RPMI7951 (cell line): ENCODE measurements around the gene CEP295NL. TPM values are rescaled to one million over a fixed set of nuclear protein-coding genes. Genes with fewer than 3 reads are reported as not detected.
"Not testable (repeated sequence)": the region's sequence is repeated elsewhere in the genome, so short reads cannot be mapped to it uniquely, and the experiment has no call there.

ENCODE experiments used
- DNase-seq: peaks from one replicate; pipeline ENCODE4 v3.0.0-alpha.2; 2012; ENCODE audit warnings: low read depth
- total RNA-seq: library from RNA; depleted of rRNA; stranded (reverse); fragments of >200 nt; shearing (Covaris generic); gene quantifications from 2 replicates; pipeline ENCODE4 v1.2.3, GENCODE V29; 2014

Gene CEP295NL
- total RNA-seq, 1 experiment from 2014 or later = not detected

- peak; percentile 22 for DNase-seq
These were observed 27.1 kb upstream of the CEP295NL start for GRCh38 chr17:78929908-78930775.

- peak; percentile 77 for DNase-seq
These were observed 22.9 kb upstream of the CEP295NL start for GRCh38 chr17:78925662-78926555.

GRCh38 chr17:78925234-78925633 lies 22.2 kb upstream of the CEP295NL start, which contains the start of gene TIMP2:
TSS of gene TIMP2 (minus strand) at chr17:78925387. CDS start at chr17:78925088, 299 bp downstream.
- DNase-seq = peak; percentile 81

- DNase-seq = peak; percentile 38
These were observed 21.6 kb upstream of the CEP295NL start for GRCh38 chr17:78924481-78925151.

- DNase-seq = peak; percentile 28
These were observed 20.9 kb upstream of the CEP295NL start for GRCh38 chr17:78923660-78924453.

GRCh38 chr17:78922816-78923498 lies 20.0 kb upstream of the CEP295NL start:
- DNase-seq = no peak

- DNase-seq = no peak
These were observed 18.5 kb upstream of the CEP295NL start for GRCh38 chr17:78921437-78921971.

GRCh38 chr17:78920528-78920927 lies 17.5 kb upstream of the CEP295NL start:
- no peak for DNase-seq

- DNase-seq = no peak
These were observed 17.0 kb upstream of the CEP295NL start for GRCh38 chr17:78919861-78920450.

GRCh38 chr17:78918979-78919378 lies 16.0 kb upstream of the CEP295NL start:
- DNase-seq = no peak

GRCh38 chr17:78917451-78918275 lies 14.7 kb upstream of the CEP295NL start:
- DNase-seq = peak; percentile 61

GRCh38 chr17:78915872-78916632 lies 13.1 kb upstream of the CEP295NL start:
- peak; percentile 67 for DNase-seq

GRCh38 chr17:78913115-78913514 lies 10.1 kb upstream of the CEP295NL start:
- no peak for DNase-seq

- DNase-seq = no peak
These were observed 9.1 kb upstream of the CEP295NL start for GRCh38 chr17:78912082-78912481.

GRCh38 chr17:78911543-78911942 lies 8.5 kb upstream of the CEP295NL start:
- not testable (repeated sequence) for DNase-seq

- DNase-seq = no peak
These were observed 7.7 kb upstream of the CEP295NL start for GRCh38 chr17:78910497-78911284.

GRCh38 chr17:78908426-78908825 lies 5.4 kb upstream of the CEP295NL start:
- DNase-seq = no peak
